GM12891 (cell line): ENCODE results near the gene GON4L.

Experiments
- DNase-seq: peaks from one replicate; pipeline ENCODE4 v3.0.0; 2011; ENCODE audit warnings: low spot score; ENCODE audit not compliant: insufficient read length
- FAIRE-seq: peaks from 2 replicates; lab custom pipeline; 2011; peaks lifted over from hg19 to GRCh38; lab: Jason Lieb, UNC
- PAX5 ChIP-seq: IDR thresholded peaks from 2 replicates; pipeline ENCODE4 v1.6.1; 2011; ENCODE audit warnings: low read length, moderate library complexity, mild to moderate bottlenecking; ENCODE audit not compliant: insufficient read depth, severe bottlenecking
- POLR2A ChIP-seq: IDR thresholded peaks from 2 replicates; pipeline ENCODE4 v1.6.1; 2011; ENCODE audit warnings: low read depth, low read length, control low read depth
- POLR2AphosphoS5 ChIP-seq: IDR thresholded peaks from 2 replicates; pipeline ENCODE4 v1.6.1; 2011; ENCODE audit warnings: low read depth, low read length, control low read depth
- POU2F2 ChIP-seq: IDR thresholded peaks from 2 replicates; pipeline ENCODE4 v1.6.1; 2011; ENCODE audit warnings: low read depth, mild to moderate bottlenecking, control low read depth, low read length, moderate library complexity
- SPI1 ChIP-seq: IDR thresholded peaks from 2 replicates; pipeline ENCODE4 v1.6.1; 2011; ENCODE audit warnings: low read depth, low read length, control low read depth
- TAF1 ChIP-seq: IDR thresholded peaks from 2 replicates; pipeline ENCODE4 v1.6.1; 2011; ENCODE audit warnings: low read depth, low read length, control low read depth

GON4L gene

DNA sequence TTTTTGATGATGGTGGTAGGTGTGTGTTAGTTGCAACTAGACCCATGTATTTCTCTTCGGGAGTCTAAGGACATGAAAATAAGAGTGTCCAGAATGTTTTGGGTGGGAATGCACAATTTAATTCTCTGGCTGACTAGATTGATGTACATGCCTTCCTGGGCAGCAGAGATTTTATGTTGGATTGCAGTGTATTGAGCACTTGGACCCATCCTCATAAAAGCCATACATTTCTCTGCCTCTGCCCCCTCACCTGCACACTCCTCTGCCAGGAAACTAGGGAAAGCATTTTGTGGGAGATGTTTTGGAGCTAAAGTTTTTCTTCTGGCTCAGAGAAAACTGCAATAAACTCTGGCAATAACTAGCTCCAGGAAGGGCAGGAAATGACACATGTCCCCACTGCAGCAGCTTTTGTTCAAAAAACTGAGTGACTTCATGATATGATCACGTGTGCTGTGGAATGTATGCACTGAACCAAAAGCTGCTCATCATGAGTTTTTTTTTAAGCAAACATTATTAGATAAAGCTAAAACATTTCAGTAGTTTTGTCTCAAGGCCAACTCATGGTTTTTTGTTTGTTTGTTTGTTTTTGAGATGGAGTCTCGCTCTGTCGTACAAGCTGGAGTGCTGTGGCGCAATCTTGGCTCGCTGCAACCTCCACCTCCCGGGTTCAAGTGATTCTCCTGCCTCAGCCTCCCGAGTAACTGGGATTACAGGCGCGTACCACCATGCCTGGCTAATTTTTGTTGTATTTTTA, 36.6 kb upstream of the GON4L start:
- no peak for TF ChIP-seq SPI1
- no peak for TF ChIP-seq POLR2AphosphoS5
- FAIRE-seq (no peak), DNase-seq (no peak)

DNA sequence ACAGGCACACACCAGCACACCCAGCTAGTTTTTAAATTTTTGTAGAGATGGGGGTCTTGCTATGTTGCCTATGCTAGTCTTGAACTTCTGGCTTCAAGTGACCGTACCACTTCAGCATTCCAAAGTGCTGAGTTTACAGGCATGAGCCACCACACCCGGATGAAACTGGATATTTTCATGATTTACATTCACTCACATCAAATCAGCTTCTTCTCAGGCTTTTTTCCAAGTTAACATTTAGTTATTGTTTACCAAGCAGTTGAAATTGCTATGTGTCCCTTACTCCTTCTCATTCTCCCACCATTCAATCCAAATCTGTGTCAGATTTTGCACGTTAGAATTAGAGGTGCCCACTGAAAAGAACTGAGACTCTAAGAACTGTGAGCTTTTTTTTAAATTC, 35.8 kb upstream of the GON4L start:
- DNase-seq (no peak), FAIRE-seq (no peak)
- no peak for TF ChIP-seq POLR2A
- TF ChIP-seq PAX5, result no peak
- TF ChIP-seq TAF1, result no peak
- no peak for TF ChIP-seq POU2F2
- TF ChIP-seq SPI1, result no peak
- TF ChIP-seq POLR2AphosphoS5, result no peak

- FAIRE-seq, result no peak
- no peak for DNase-seq
- no peak for TF ChIP-seq SPI1
- TF ChIP-seq POU2F2, result no peak
- no peak for TF ChIP-seq POLR2A
- TF ChIP-seq POLR2AphosphoS5, result no peak
- no peak for TF ChIP-seq PAX5
Measured at GRCh38 chr1:155890251-155890650, 33.2 kb upstream of the GON4L start.

- no peak for TF ChIP-seq POU2F2
- FAIRE-seq (no peak), DNase-seq (no peak)
Measured at GRCh38 chr1:155889566-155889965, 32.6 kb upstream of the GON4L start.

DNA sequence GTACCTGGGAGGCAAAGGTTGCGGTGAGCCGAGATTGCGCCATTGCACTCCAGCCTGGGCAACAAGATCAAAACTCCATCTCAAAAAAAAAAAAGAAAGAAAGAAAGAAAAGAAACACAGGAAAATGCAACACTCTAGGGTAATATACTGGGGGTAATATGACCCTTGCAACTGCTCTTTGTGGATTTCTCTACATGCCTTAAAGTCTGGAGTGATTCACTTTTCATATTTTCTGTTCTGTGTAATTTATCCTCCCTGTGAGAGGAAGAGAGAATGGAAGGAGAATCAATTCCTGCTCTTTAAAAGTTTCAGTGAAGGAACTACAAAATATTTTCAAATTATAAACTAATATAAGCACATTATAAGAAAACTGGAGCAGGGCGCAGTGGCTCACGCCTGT, 31.5 kb upstream of the GON4L start:
- DNase-seq (no peak), FAIRE-seq (no peak)
- TF ChIP-seq POLR2A (no peak), POU2F2 (no peak), PAX5 (no peak), TAF1 (no peak), SPI1 (no peak), POLR2AphosphoS5 (no peak)

DNA sequence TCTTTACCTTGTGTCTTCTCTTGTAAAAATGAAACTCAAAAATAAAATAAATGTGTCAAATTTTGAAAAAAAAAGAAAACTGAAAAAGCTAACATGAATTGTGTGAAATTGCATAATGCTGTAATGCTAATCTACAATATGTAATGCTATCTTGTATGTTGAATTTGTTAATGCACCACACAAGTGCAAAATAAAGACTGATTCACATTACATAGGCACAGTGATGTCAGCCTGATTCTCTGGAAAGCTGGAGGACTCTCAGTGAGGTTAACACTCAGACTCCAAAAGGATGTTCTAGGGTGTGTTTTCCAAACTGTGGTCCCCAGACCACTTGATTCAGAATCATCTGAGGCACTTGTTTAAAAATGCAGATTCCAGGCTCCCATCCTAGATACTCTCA, 28.0 kb upstream of the GON4L start:
- DNase-seq (no peak), FAIRE-seq (peak; percentile 72)
- TF ChIP-seq PAX5 (no peak), POU2F2 (no peak), TAF1 (no peak), SPI1 (no peak), POLR2AphosphoS5 (no peak), POLR2A (no peak)

DNA sequence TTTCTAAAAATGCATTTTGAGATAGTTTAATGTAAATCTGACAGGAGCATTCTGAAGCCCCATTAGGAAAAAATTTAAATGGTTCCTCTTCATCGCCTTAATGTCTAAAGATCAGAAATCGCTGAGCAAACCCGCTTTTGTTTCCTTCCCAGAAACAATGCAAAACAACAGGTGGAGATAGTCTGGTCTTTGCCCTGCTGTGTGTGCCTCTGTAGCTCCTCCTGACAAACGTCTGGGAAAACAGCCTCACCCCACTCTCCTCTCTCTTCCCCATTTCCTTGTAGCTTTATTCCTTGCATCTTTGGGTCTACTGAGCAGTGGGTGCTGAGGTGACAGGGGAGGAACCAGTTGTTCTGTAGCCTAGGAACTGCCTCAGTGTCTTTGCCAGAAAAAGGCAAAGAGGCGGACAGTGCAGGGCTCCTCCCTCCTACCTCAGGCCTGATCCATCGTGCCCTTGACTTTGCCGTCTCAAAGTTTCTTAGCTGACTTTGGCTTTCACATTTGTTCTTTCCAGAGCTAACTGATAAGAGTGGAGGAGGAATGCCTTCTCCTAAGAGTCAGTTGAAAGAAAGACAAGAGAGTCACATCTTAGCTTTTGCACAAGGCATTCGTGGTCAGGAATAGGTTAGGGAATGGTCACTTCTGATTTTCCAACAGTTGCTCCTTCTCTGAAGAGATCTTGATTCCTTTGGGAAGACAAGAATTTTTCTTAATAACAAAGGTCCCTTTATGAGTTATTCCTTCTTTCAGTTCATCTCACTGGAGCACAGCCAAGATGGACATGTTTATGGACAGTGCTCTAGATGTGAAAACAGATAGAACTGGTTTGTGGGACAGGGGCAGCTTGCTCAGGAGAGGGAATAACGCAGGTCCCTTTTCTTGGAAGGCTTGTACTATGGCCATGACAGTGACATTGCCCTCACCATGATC, 27.3 kb upstream of the GON4L start:
- TF ChIP-seq PAX5, result no peak
- TF ChIP-seq SPI1, result no peak
- TF ChIP-seq POLR2AphosphoS5, result no peak
- TF ChIP-seq TAF1, result no peak
- TF ChIP-seq POLR2A, result no peak
- no peak for TF ChIP-seq POU2F2
- FAIRE-seq, result peak; percentile 89

GRCh38 chr1:155882766-155883165, 25.8 kb upstream of the GON4L start:
- TF ChIP-seq POU2F2, result no peak
- TF ChIP-seq POLR2A, result no peak
- no peak for TF ChIP-seq TAF1
- no peak for TF ChIP-seq POLR2AphosphoS5
- TF ChIP-seq SPI1, result no peak
- FAIRE-seq (no peak), DNase-seq (no peak)

More for the DNA sequence above, 27.3 kb upstream of the GON4L start:
- DNase-seq, result no peak

GRCh38 chr1:155882235-155882634, 25.2 kb upstream of the GON4L start:
- peak; percentile 76 for FAIRE-seq
- DNase-seq, result peak; percentile 20
- TF ChIP-seq POU2F2 (no peak), POLR2AphosphoS5 (no peak), SPI1 (peak; percentile 98)

DNA sequence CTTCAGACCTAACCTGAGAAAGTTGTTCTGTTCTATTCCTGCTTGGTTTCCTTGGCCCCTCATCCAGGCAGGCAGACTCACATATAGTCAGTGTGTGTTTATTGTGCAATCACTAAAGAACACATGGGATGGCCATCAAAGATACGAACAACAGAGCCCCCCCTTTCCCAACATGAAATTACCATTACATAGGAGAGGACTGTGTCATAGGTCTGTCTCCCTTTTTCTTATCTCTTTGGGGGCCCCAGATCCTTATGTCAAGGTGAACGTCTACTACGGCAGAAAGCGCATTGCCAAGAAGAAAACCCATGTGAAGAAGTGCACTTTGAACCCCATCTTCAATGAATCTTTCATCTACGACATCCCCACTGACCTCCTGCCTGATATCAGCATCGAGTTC, 23.9 kb upstream of the GON4L start:
- FAIRE-seq, result no peak
- no peak for DNase-seq

More for the DNA sequence above, 23.9 kb upstream of the GON4L start:
- TF ChIP-seq POLR2A (no peak), POU2F2 (no peak)
